GM19438 (cell line): ENCODE data around the gene ZNF536.

Source experiments
- ATAC-seq: cut with Tn5 transposase; IDR thresholded peaks from one replicate; pipeline ENCODE4 v1.9.1; 2021; ENCODE audit warnings: low read depth; ENCODE audit not compliant: unreplicated experiment

The ZNF536 gene

GRCh38 chr19:30552593-30552992 lies 180.4 kb downstream of the ZNF536 start:
- no peak for ATAC-seq

- ATAC-seq = no peak
Measured at GRCh38 chr19:30555075-30555790, 183.0 kb downstream of the ZNF536 start.

- ATAC-seq = no peak
Measured at GRCh38 chr19:30555791-30556110, 183.6 kb downstream of the ZNF536 start.

DNA sequence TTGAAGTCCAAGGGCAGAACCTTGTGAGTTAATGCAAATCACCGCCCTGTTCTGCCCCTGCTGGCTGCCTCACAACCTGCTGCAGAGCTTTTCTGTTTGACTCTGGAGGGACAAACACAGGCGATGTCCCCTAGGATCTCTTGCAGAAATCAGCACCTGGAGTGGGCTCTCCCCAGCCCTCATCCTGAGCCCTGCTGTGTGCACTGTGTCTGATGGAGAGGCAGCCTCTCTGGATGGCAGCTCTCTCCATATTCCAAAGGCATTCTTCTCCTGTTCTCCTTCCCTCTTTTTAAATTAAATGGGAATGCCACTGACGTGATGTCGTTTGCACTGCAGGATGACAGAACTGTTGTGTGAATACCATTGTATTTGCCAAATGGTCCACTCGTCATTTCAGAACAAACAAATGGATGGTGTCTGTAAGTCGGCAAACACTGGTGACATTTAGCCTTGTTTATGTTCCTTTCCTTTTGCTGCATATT lies 184.1 kb downstream of the ZNF536 start:
- no peak for ATAC-seq

DNA sequence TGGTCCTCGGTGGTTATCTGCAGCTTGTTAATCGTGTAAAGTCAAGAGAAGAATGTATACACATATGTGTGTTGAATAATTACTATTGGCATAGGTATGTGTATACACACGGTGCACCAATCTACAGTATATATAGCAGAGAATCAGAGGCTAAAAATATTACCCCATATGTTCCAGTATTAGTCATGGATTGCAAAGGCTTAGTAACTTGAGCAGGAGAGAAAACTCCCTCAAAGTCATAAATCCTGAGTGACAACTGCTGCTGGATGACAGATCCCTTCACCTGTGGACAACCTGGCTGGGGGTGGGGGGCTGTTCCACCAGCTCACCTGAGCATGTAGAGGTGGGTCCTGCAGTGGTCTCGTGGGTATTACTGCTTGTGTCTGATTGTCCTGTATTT lies 185.0 kb downstream of the ZNF536 start:
- ATAC-seq = no peak

GRCh38 chr19:30557927-30558557 lies 185.9 kb downstream of the ZNF536 start:
- no peak for ATAC-seq

GRCh38 chr19:30558793-30559192 lies 186.6 kb downstream of the ZNF536 start:
- ATAC-seq = no peak

- ATAC-seq = no peak
Measured at GRCh38 chr19:30559446-30559845, 187.3 kb downstream of the ZNF536 start.

GRCh38 chr19:30562981-30563380 lies 190.8 kb downstream of the ZNF536 start:
- no peak for ATAC-seq

DNA sequence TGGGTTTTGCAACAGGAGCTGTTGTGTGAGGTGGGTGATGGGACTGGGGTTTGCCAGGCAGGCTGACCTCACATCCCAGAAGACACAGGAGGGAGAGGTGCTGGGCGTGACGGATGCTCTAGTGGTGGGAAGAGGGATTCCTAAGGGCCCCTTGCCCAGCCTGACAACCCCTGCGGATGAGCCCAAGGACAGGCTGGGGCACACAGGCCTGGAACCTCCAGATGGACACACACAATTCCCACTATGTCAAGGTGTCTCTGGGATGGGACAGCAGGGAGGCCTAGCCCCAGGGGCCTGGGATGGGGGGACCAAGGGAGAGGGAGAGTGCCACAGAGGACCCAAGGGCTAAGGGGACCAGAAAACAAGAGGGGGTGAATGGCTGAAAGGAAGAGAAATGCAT lies 191.5 kb downstream of the ZNF536 start:
- ATAC-seq = no peak

DNA sequence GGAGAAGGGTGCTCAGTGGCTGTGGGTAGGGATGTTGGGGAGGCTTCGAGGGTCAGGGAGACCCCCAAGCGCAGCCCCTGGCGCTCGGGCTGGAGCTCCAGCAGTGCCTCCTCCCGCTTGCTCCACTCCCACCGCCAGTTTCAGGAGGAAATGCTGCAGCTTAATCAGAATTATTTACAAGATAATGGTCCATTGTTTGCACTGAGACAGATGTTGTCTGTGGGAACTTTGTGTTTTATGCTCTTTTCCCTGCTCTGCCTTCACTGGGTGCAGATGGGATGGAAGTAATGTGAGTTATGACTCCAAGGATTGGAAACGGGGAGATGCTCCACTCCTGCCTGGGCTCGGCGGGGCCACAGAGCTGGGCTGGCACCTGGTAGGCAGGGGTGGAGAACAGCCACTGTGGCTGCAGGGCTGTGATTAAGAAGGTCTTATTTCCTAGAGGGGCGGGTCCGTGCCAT lies 192.4 kb downstream of the ZNF536 start:
- no peak for ATAC-seq

- no peak for ATAC-seq
Measured at GRCh38 chr19:30565636-30566035, 193.5 kb downstream of the ZNF536 start.

DNA sequence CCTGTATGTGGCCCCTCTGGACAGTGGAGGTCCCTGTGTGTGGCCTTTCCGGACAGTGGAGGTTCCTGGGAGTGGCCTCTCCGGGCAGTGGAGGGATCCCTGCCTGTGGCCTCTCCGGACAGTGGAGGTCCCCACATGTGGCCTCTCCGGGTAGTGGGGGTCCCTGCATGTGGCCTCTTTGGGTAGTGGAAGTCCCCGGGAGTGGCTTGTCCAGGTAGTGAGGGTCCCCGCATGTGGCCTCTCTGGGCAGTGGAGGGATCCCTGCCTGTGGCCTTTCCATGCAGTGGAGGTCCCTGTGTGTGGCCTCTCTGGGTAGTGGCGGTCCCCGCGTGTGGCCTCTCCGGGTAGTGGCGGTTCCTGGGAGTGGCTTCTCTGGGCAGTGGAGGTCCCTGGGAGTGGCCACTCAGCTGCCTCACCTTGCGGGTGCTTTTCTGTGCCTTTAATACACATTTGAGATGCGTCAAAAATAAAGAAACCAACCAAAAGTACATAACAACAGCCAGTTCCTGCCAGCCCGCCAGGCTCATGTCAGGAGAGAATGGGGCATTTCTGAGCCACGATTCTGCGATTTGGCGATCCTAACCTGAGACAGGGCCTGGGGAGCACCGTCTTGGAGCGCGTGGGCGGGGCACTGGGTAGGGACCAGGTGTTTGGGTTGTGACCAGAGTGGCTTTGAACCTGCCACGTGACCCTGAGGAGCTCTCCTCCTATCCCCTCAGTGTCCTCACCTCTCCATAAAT lies 194.7 kb downstream of the ZNF536 start:
- ATAC-seq = no peak

- ATAC-seq = no peak
Measured at GRCh38 chr19:30567536-30568232, 195.5 kb downstream of the ZNF536 start.

GRCh38 chr19:30570194-30570593 lies 198.0 kb downstream of the ZNF536 start:
- ATAC-seq = no peak

DNA sequence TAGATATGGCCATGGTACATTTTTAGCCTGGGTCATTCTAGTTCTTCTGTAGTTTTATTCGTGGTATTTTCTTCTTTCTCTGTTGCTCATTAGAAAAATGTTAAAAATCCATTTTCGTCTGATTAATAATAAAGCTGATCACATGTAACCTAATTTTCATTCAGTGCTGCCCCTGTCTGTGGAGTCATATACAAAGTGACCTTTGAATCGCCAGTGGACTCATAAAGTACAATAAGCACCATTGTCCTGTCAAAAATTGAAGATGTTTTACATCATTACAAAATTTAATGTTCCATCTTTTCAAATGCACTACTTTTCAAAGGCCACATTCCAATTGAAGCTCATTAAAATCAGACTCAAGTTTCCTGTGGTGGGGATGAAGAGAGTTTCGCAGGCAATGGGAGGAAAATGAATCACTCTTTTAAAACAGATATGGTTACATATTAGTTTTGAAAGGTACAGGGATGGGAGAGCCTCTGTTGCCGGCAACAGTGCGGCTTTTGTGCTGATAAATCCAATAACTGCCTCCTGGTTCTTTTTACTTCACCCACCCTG lies 205.4 kb downstream of the ZNF536 start:
- ATAC-seq = no peak

DNA sequence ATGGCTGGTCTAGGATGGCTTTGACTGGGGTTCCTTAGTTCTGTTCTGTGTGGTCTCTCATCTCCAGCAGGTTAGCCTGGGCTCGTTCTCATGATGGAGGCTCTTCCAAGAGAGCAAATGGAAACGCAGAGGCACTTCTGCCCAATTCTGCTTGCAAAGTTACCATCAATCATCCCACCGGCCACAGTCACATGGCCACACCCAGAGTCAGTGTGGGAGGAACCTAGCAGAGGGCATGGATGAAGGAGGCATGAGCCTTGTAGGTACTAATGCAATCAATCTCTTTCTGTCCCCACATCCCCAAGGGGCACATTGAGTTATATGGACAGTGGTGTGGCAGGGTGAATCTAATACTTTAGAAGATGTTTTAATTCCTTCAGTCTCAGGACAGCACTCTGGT lies 207.2 kb downstream of the ZNF536 start:
- ATAC-seq = no peak

DNA sequence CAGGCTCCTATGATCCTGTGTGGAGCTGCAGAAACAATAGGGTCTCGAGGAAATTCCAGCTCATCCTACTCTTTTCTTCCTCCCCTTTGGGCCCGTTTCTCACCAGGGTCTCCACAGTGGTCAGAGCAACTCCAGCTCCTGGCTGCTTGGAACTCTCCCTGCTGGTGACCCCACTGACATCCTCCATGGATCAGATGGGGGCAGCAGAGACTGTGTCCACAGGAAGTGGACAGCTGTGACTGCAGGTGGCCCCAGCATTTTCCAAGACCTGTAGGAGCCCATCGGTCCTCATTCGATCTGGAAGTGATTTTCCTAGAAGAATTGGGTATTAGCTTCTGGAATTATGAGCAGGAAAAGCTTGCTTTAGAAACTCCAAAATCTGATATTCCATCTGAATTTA lies 208.5 kb downstream of the ZNF536 start:
- ATAC-seq = no peak

DNA sequence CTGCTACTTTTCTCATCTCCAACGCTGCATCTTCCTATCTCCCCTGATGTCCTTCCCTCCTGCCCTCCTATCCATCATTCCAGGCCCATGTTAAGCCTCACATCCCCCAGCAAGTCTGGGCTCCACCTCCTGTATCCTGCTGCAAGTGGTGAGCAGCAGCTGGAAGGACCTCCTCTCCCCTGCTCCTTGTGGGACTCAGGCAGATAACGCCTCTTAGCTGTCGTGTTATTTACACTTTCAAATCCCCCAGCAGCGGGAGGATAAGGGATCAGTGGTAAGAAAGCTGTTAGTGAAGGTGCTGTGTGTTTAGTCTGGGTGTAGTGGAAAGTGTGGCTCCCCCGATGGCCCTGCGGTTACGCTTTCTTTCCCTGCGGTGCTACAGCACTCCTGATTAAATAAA lies 211.9 kb downstream of the ZNF536 start:
- ATAC-seq = no peak

DNA sequence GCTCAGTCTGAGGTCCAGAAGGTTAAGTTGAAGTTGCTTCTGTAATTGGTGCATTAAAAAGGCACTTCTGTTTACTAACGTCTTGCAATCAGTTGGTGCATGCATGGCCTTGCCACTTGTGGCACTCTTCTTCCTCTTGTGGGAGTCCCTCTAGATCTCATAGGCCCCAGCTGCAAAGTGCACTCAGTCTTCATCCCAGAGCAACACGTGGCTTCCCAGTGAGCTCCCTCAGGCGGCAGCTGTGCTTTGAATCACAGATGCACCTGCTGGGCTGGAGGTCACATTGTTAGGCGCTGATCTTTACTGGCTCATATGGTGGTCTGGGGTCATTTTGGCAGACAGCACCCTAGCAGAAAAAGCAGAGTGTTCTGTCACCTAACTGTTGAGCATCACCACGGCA lies 215.7 kb downstream of the ZNF536 start:
- no peak for ATAC-seq
